Hepatocyte (in vitro differentiated cells): ENCODE measurements around the gene LMO2. TPM values are rescaled to one million over a fixed set of nuclear protein-coding genes. Genes with fewer than 3 reads are reported as not detected.
A peak's percentile ranks its signal among the peaks of the same experiment; 100 is the strongest.
"Not testable (repeated sequence)": the region's sequence is repeated elsewhere in the genome, so short reads cannot be mapped to it uniquely, and the experiment has no call there.

Experiments used
- DNase-seq: peaks from one replicate; pipeline ENCODE4 v3.0.0-alpha.2; 2016; ENCODE audit warnings: low spot score
- H2AFZ ChIP-seq: fragments of 200-600 bp; sonication (generic); 2 replicates; pipeline ENCODE4 v1.6.0; 2016; ENCODE audit warnings: antibody characterized with exemption, mild to moderate bottlenecking
- H3K27ac ChIP-seq: fragments of 200-600 bp; sonication (generic); 2 replicates; pipeline ENCODE4 v1.5.1; 2016; ENCODE audit warnings: mild to moderate bottlenecking
- H3K27me3 ChIP-seq: fragments of 200-600 bp; sonication (generic); 2 replicates; pipeline ENCODE4 v1.6.1; 2016
- H3K36me3 ChIP-seq: fragments of 200-600 bp; sonication (generic); replicated peaks from 2 replicates; pipeline ENCODE4 v1.5.1; 2016; ENCODE audit warnings: low read depth; ENCODE audit not compliant: insufficient read depth
- H3K4me1 ChIP-seq: fragments of 200-600 bp; sonication (generic); 2 replicates; pipeline ENCODE4 v1.5.1; 2016; ENCODE audit warnings: mild to moderate bottlenecking, moderate library complexity; ENCODE audit not compliant: insufficient read depth
- H3K4me2 ChIP-seq: fragments of 200-600 bp; sonication (generic); 2 replicates; pipeline ENCODE4 v1.6.0; 2016
- H3K4me3 ChIP-seq: fragments of 200-600 bp; sonication (generic); 2 replicates; pipeline ENCODE4 v1.5.1; 2016; ENCODE audit warnings: mild to moderate bottlenecking
- H3K79me2 ChIP-seq: fragments of 200-600 bp; sonication (generic); 2 replicates; pipeline ENCODE4 v1.6.0; 2017; ENCODE audit warnings: mild to moderate bottlenecking
- H3K9me2 ChIP-seq: fragments of 200-600 bp; sonication (generic); replicated peaks from 2 replicates; pipeline ENCODE4 v1.6.0; 2017; ENCODE audit warnings: mild to moderate bottlenecking; ENCODE audit not compliant: insufficient read depth
- H3K9me3 ChIP-seq: fragments of 200-600 bp; sonication (generic); 2 replicates; pipeline ENCODE4 v1.5.1; 2016; ENCODE audit warnings: low read depth, mild to moderate bottlenecking
- H4K20me1 ChIP-seq: fragments of 200-600 bp; sonication (generic); 2 replicates; pipeline ENCODE4 v1.6.0; 2016; ENCODE audit warnings: mild to moderate bottlenecking; ENCODE audit not compliant: insufficient read depth, poor library complexity, severe bottlenecking
- CTCF ChIP-seq: fragments of 200-600 bp; sonication (generic); IDR thresholded peaks from 2 replicates; pipeline ENCODE4 v1.5.1; 2016; ENCODE audit warnings: antibody characterized with exemption, mild to moderate bottlenecking; ENCODE audit not compliant: poor library complexity
- EZH2 ChIP-seq: fragments of 200-600 bp; sonication (generic); IDR thresholded peaks from 2 replicates; pipeline ENCODE4 v1.6.1; 2016; ENCODE audit warnings: antibody characterized with exemption, mild to moderate bottlenecking, borderline replicate concordance
- EZH2phosphoT487 ChIP-seq: fragments of 200-600 bp; sonication (generic); IDR thresholded peaks from one replicate; pipeline ENCODE4 v1.6.1; 2018; ENCODE audit warnings: antibody characterized with exemption, mild to moderate bottlenecking, low read depth, moderate library complexity; ENCODE audit not compliant: unreplicated experiment, severe bottlenecking
- WGBS: methylation state at CpG from one replicate; pipeline ENCODE4 v1.1.6; 2016; ENCODE audit warnings: low lambda C conversion rate; ENCODE audit errors: missing lambda C conversion rate; 5-methylcytosine and 5-hydroxymethylcytosine counted together
- polyA plus RNA-seq: library from polyadenylated mRNA; unstranded; fragments of >200 nt; fragmentation: Nextera tagmentation; extraction: Ambion mirVana; gene quantifications from 2 replicates; pipeline ENCODE4 v1.2.1, GENCODE V29; 2016
- total RNA-seq: library from RNA; depleted of rRNA; stranded (reverse); fragments of >200 nt; gene quantifications from 2 replicates; pipeline ENCODE4 v1.2.3, GENCODE V29; 2014

The LMO2 gene
- total and polyA plus RNA-seq, 2 experiments from 2014 or later: 2.5 to 5.5 TPM

- Histone ChIP-seq H3K27me3 (peaks cover 33% of the 10 kb centered on the region), H4K20me1 (no peaks in the 10 kb centered on the region), H3K79me2 (no peaks in the 10 kb centered on the region), H3K9me3 (no peaks in the 10 kb centered on the region), H2AFZ (no peak overlapping the region), H3K4me3 (no peak overlapping the region), H3K4me2 (no peak overlapping the region), H3K36me3 (no peaks in the 10 kb centered on the region), H3K4me1 (no peaks in the 10 kb centered on the region), H3K9me2 (no peaks in the 10 kb centered on the region), H3K27ac (no peak overlapping the region)
- no peak for DNase-seq
- 77% methylated on average over 13 of the region's 13 CpGs for WGBS
- TF ChIP-seq EZH2 (no peak), CTCF (no peak), EZH2phosphoT487 (no peak)
These were observed 49.5 kb downstream of the LMO2 start for GRCh38 chr11:33842236-33842915.

GRCh38 chr11:33838234-33838633 is 53.6 kb downstream of the LMO2 start:
- not testable (repeated sequence) for H3K36me3 ChIP-seq, H3K79me2 ChIP-seq, H3K9me3 ChIP-seq, H3K4me2 ChIP-seq, H2AFZ ChIP-seq, H3K27ac ChIP-seq, H3K4me3 ChIP-seq, H4K20me1 ChIP-seq, H3K4me1 ChIP-seq, DNase-seq, H3K9me2 ChIP-seq
- peaks cover 27% of the 10 kb centered on the region for H3K27me3 ChIP-seq
- WGBS: 92% methylated on average over 2 of the region's 3 CpGs

- not testable (repeated sequence) for H4K20me1 ChIP-seq, DNase-seq, H3K79me2 ChIP-seq, H3K36me3 ChIP-seq, H3K4me2 ChIP-seq, H3K4me3 ChIP-seq, H3K27ac ChIP-seq, H3K9me3 ChIP-seq, H2AFZ ChIP-seq, H3K4me1 ChIP-seq, H3K9me2 ChIP-seq
- 96% methylated on average over 5 of the region's 5 CpGs for WGBS
- peaks cover 21% of the 10 kb centered on the region for H3K27me3 ChIP-seq
These were observed 54.5 kb downstream of the LMO2 start for GRCh38 chr11:33837334-33837733.

GRCh38 chr11:33835143-33835878 is 56.6 kb downstream of the LMO2 start:
- Histone ChIP-seq H3K27me3 (peaks cover 8% of the 10 kb centered on the region), H3K4me2 (no peak overlapping the region), H3K4me1 (no peaks in the 10 kb centered on the region), H3K9me2 (no peaks in the 10 kb centered on the region), H3K27ac (no peak overlapping the region), H3K36me3 (no peaks in the 10 kb centered on the region), H3K4me3 (no peak overlapping the region), H3K9me3 (no peaks in the 10 kb centered on the region), H2AFZ (no peak overlapping the region), H4K20me1 (no peaks in the 10 kb centered on the region), H3K79me2 (no peaks in the 10 kb centered on the region)
- peak; percentile 73 for DNase-seq
- 32% methylated on average over 5 of the region's 5 CpGs for WGBS
- TF ChIP-seq EZH2 (no peak), CTCF (peak; percentile 55), EZH2phosphoT487 (no peak)
